Loucy (cell line): ENCODE measurements around the gene NFATC3.

Experiments used
- H2AFZ ChIP-seq: fragments of 200-600 bp; sonication (generic); 2 replicates; pipeline ENCODE4 v1.6.0; 2016; ENCODE audit warnings: antibody characterized with exemption, mild to moderate bottlenecking, low read length, moderate library complexity
- H3F3A ChIP-seq: fragments of 200-600 bp; 2 replicates; pipeline ENCODE4 v1.6.0; 2016; ENCODE audit warnings: antibody characterized with exemption, low read depth, mild to moderate bottlenecking
- H3K27me3 ChIP-seq: fragments of 200-600 bp; sonication (generic); 2 replicates; pipeline ENCODE4 v1.6.1; 2014; ENCODE audit warnings: low read length, mild to moderate bottlenecking; ENCODE audit not compliant: insufficient read depth, poor library complexity, severe bottlenecking
- H3K36me3 ChIP-seq: fragments of 200-600 bp; sonication (generic); 2 replicates; pipeline ENCODE4 v1.6.1; 2016; ENCODE audit warnings: low read length; ENCODE audit not compliant: insufficient read depth
- H3K4me1 ChIP-seq: fragments of 200-600 bp; sonication (generic); 2 replicates; pipeline ENCODE4 v1.5.1; 2014; ENCODE audit warnings: low read length, mild to moderate bottlenecking; ENCODE audit not compliant: insufficient read depth, poor library complexity, severe bottlenecking
- H3K4me2 ChIP-seq: fragments of 200-600 bp; sonication (generic); 2 replicates; pipeline ENCODE4 v1.6.0; 2014; ENCODE audit warnings: antibody characterized with exemption, low read length, low read depth, mild to moderate bottlenecking; ENCODE audit not compliant: poor library complexity, severe bottlenecking
- H3K4me3 ChIP-seq: fragments of 200-600 bp; sonication (generic); 2 replicates; pipeline ENCODE4 v1.5.1; 2014; ENCODE audit warnings: low read length, mild to moderate bottlenecking, mixed read lengths; ENCODE audit not compliant: poor library complexity, severe bottlenecking
- H3K79me2 ChIP-seq: fragments of 200-600 bp; sonication (generic); 2 replicates; pipeline ENCODE4 v1.6.1; 2014; ENCODE audit warnings: low read length; ENCODE audit not compliant: insufficient read depth
- H3K9ac ChIP-seq: fragments of 200-600 bp; sonication (generic); 2 replicates; pipeline ENCODE4 v1.6.0; 2014; ENCODE audit warnings: mild to moderate bottlenecking, low read depth, low read length, moderate library complexity; ENCODE audit not compliant: poor library complexity, severe bottlenecking
- H3K9me2 ChIP-seq: fragments of 200-600 bp; sonication (generic); replicated peaks from 2 replicates; pipeline ENCODE4 v1.6.1; 2016; ENCODE audit warnings: low read depth, low read length, mixed read lengths
- H3K9me3 ChIP-seq: fragments of 200-600 bp; sonication (generic); 2 replicates; pipeline ENCODE4 v1.6.1; 2014; ENCODE audit warnings: mild to moderate bottlenecking, antibody characterized with exemption, low read length, low read depth; ENCODE audit not compliant: insufficient read depth
- H4K20me1 ChIP-seq: fragments of 200-600 bp; sonication (generic); 2 replicates; pipeline ENCODE4 v1.6.0; 2014; ENCODE audit warnings: antibody characterized with exemption, low read length, mild to moderate bottlenecking; ENCODE audit not compliant: insufficient read depth, poor library complexity, severe bottlenecking
- EZH2phosphoT487 ChIP-seq: fragments of 200-600 bp; IDR thresholded peaks from 2 replicates; pipeline ENCODE4 v1.6.1; 2018; ENCODE audit warnings: antibody characterized with exemption, mild to moderate bottlenecking, moderate library complexity, borderline replicate concordance
- TF ChIP-seq, protein P1 (sequence below): fragments of 200-600 bp; sonication (generic); conservative IDR thresholded peaks from 2 replicates; pipeline ENCODE4 v1.5.1; 2014; ENCODE audit warnings: mild to moderate bottlenecking, antibody characterized with exemption, low read length

The NFATC3 gene

DNA sequence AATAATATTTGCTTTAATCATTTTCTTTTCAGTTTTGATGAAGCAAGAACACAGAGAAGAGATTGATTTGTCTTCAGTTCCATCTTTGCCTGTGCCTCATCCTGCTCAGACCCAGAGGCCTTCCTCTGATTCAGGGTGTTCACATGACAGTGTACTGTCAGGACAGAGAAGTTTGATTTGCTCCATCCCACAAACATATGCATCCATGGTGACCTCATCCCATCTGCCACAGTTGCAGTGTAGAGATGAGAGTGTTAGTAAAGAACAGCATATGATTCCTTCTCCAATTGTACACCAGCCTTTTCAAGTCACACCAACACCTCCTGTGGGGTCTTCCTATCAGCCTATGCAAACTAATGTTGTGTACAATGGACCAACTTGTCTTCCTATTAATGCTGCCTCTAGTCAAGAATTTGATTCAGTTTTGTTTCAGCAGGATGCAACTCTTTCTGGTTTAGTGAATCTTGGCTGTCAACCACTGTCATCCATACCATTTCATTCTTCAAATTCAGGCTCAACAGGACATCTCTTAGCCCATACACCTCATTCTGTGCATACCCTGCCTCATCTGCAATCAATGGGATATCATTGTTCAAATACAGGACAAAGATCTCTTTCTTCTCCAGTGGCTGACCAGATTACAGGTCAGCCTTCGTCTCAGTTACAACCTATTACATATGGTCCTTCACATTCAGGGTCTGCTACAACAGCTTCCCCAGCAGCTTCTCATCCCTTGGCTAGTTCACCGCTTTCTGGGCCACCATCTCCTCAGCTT is 105.8 kb downstream of the NFATC3 start:
- Histone ChIP-seq H4K20me1 (peaks cover 3% of the 10 kb centered on the region), H3F3A (no peaks in the 10 kb centered on the region), H3K4me3 (no peak overlapping the region), H2AFZ (no peak overlapping the region), H3K9me2 (no peaks in the 10 kb centered on the region), H3K4me1 (no peaks in the 10 kb centered on the region), H3K36me3 (peaks cover 83% of the 10 kb centered on the region), H3K79me2 (0 out of 2 replicates have a peak, but pooled peaks cover 5% of the 10 kb centered on the region), H3K4me2 (no peak overlapping the region), H3K9me3 (no peaks in the 10 kb centered on the region), H3K27me3 (no peaks in the 10 kb centered on the region), H3K9ac (no peak overlapping the region)
- TF ChIP-seq EZH2phosphoT487, result no peak
- TF ChIP-seq, protein P1, sequence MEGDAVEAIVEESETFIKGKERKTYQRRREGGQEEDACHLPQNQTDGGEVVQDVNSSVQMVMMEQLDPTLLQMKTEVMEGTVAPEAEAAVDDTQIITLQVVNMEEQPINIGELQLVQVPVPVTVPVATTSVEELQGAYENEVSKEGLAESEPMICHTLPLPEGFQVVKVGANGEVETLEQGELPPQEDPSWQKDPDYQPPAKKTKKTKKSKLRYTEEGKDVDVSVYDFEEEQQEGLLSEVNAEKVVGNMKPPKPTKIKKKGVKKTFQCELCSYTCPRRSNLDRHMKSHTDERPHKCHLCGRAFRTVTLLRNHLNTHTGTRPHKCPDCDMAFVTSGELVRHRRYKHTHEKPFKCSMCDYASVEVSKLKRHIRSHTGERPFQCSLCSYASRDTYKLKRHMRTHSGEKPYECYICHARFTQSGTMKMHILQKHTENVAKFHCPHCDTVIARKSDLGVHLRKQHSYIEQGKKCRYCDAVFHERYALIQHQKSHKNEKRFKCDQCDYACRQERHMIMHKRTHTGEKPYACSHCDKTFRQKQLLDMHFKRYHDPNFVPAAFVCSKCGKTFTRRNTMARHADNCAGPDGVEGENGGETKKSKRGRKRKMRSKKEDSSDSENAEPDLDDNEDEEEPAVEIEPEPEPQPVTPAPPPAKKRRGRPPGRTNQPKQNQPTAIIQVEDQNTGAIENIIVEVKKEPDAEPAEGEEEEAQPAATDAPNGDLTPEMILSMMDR, result no peak

DNA sequence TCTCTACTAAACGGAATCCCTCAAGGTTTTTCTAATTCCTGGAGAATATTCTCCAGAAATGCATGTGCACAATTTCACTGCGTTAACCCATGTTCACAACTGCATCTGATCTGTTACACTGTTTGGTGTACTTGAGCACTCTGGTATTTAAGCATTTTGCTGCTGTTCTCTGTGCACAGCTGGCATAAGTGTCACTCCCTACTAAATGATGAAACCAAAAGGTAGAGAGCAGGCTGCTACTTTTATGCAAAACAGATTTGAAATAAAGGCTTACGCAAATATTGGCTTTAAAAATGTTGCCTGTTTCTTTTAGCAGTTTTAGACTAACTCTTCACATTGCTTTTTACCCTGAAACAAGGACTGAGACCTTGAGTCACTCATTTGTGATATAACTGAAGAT is 109.1 kb downstream of the NFATC3 start:
- Histone ChIP-seq H3K27me3 (no peaks in the 10 kb centered on the region), H4K20me1 (peaks cover 11% of the 10 kb centered on the region), H3F3A (no peaks in the 10 kb centered on the region), H3K79me2 (peaks cover 15% of the 10 kb centered on the region; the same call in 1 of the 2 replicates), H3K9ac (no peak overlapping the region), H3K9me3 (no peaks in the 10 kb centered on the region), H3K9me2 (no peaks in the 10 kb centered on the region), H3K4me1 (no peaks in the 10 kb centered on the region), H2AFZ (no peak overlapping the region), H3K4me3 (no peak overlapping the region), H3K36me3 (peaks cover 56% of the 10 kb centered on the region), H3K4me2 (no peak overlapping the region)
- TF ChIP-seq, protein P1, result no peak
- TF ChIP-seq EZH2phosphoT487, result no peak

DNA sequence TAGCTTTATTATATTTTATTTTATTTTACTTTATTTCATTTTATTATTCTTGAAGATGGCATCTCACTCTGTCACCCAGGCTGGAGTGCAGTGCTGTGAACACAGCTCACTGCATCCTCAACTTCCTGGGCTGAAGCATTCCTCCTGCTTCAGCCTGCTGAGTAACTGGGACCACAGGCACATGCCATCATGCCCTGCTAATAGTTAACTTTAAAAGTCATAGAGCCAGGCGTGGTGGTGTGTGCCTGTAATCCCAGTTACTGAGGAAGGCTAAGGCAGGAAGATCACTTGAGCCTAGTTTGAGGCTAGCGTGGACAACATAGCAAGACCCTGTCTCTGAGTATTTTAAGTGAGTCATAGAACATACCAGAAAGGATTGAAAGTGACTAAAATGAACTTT is 112.1 kb downstream of the NFATC3 start:
- H3F3A ChIP-seq, result no peaks in the 10 kb centered on the region
- no peak overlapping the region for H2AFZ ChIP-seq
- no peak overlapping the region for H3K4me2 ChIP-seq
- no peaks in the 10 kb centered on the region for H3K27me3 ChIP-seq
- no peak overlapping the region for H3K9ac ChIP-seq
- TF ChIP-seq, protein P1, result no peak
- no peak for TF ChIP-seq EZH2phosphoT487
- peaks cover 14% of the 10 kb centered on the region for H4K20me1 ChIP-seq
- no peaks in the 10 kb centered on the region for H3K9me2 ChIP-seq
- no peaks in the 10 kb centered on the region for H3K4me1 ChIP-seq
- H3K4me3 ChIP-seq, result no peak overlapping the region
- peaks cover 15% of the 10 kb centered on the region; the same call in 1 of the 2 replicates for H3K79me2 ChIP-seq
- peaks cover 40% of the 10 kb centered on the region; the same call in 1 of the 2 replicates for H3K36me3 ChIP-seq
- H3K9me3 ChIP-seq, result no peaks in the 10 kb centered on the region
